Right atrium auricular region (tissue), 2 donors: ENCODE measurements around the gene AMN. TPM values are rescaled to one million over a fixed set of nuclear protein-coding genes. Genes with fewer than 3 reads are reported as not detected.

Source experiments
- DNase-seq: peaks from one replicate; pipeline ENCODE4 v3.0.0-alpha.2; 2019; ENCODE audit warnings: low spot score
- H3K27ac ChIP-seq, 2 donors: fragments of 200-600 bp; sonication (generic); 1 replicate in 1 of 2; 2 replicates in 1 of 2; pipeline ENCODE4 v1.5.1; 2016 to 2019
- H3K27me3 ChIP-seq, 2 donors: fragments of 200-600 bp; sonication (generic); one replicate each; pipeline versions ENCODE4 v1.5.1 to v1.6.0; 2017 to 2019
- H3K36me3 ChIP-seq: fragments of 200-600 bp; sonication (generic); one replicate; pipeline ENCODE4 v1.5.1; 2016
- H3K4me1 ChIP-seq, 2 donors: fragments of 200-600 bp; sonication (generic); one replicate each; pipeline versions ENCODE4 v1.5.1 to v1.6.0; 2017 to 2019
- H3K4me3 ChIP-seq, 2 donors: fragments of 200-600 bp; sonication (generic); 1 replicate in 1 of 2; 2 replicates in 1 of 2; pipeline ENCODE4 v1.5.1; 2017 to 2019; ENCODE audit warnings: mild to moderate bottlenecking in 1 of 2, moderate library complexity in 1 of 2
- H3K9me3 ChIP-seq, 2 donors: fragments of 200-600 bp; sonication (generic); one replicate each; pipeline ENCODE4 v1.5.1; 2019
- CTCF ChIP-seq, 2 donors: fragments of 200-600 bp; sonication (generic); IDR thresholded peaks; one replicate each; pipeline ENCODE4 v1.5.1; 2019; ENCODE audit warnings: antibody characterized with exemption in 2 of 2
- total RNA-seq, 2 donors: library from RNA; depleted of rRNA; stranded (reverse); fragments of >200 nt; gene quantifications; one replicate each; pipeline ENCODE4 v1.1.0, GENCODE V29; 2016

The AMN gene
- total RNA-seq, 2 donors from 2014 or later: 0.71 TPM; not detected in 1

DNA sequence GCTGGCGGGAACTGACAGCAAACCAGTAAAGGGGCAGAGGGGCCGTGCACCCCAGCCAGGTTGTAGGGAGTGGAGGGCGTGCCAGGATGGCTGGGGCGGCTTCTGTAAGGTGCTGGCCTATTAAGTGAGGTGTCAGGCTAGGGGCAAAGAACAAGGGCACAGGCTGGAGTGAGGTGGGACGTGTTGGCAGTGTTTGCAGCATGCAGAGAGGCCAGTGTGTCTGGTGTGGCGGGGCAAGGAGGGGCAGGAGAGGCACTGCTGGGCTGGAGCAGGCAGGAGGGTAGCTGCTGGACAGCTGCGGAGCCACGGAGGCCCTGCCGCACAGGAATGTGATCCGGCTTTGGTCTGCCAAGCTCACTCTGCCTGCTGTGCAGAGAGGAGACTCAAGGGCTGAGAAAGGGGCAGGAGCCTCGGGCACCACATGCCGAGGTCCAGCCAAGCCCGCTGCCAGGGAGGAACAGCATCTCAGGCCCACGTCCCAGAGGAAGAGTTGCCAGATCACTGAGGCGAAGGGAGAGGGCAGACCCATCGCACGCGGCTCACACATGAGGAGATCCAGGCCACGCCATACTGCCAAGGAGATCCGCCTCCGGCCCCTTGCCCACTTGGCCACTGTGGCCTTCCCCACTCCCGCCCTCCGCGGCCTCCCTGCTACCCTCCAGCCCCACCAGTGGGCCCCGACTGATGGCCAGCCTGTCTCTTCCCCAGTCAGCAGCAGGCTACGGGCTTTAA lies 46.8 kb downstream of the AMN start:
- Histone ChIP-seq H3K27ac (no peak overlapping the region), H3K9me3 (no peaks in the 10 kb centered on the region), H3K4me3 (no peak overlapping the region), H3K36me3 (peaks cover 94% of the 10 kb centered on the region), H3K4me1 (no peaks in the 10 kb centered on the region), H3K27me3 (no peaks in the 10 kb centered on the region)
- no peak for TF ChIP-seq CTCF (IDR thresholded peaks at IDR 0.05)
- DNase-seq: no peak

DNA sequence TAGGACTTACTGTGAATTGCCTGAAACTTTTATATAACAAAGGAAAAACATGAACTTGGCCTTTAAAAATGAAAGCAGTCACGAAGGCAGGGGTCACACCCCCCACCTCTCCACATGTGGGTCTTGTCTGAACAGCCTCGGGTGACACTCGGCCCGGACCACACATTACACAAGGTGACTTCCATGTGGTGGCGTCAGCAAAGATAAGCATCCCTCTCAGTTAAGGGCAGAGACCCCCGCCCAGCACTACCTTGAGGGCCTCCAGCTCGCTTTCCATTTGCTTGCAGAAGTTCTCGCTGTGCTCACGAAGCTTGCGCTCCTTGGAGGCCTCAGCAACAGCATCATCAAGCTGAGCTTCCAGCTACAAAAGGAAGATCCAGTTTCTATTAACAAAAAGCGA lies 47.4 kb downstream of the AMN start:
- H3K27me3 ChIP-seq: no peaks in the 10 kb centered on the region
- H3K27ac ChIP-seq: no peak overlapping the region

DNA sequence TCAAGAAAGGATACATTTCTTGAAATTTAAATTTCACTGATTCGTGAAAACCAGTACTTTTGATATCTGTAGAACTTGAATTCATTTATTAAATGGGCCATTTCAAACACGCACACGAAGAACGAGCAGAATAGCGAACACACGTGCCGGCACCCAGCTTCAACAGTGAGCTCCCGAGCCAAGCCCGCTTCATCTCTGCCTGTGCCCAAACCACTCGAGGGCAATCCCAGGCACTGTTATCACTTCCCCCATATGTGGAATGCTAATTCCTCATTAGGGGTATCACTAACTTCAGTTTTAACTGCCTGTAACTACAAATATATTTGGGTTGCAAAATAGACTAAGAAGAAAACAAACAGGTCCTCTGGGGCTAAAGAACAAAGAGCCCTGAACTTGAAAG lies 48.0 kb downstream of the AMN start:
- H3K4me1 ChIP-seq: no peaks in the 10 kb centered on the region
- no peak for DNase-seq
- TF ChIP-seq CTCF (IDR thresholded peaks at IDR 0.05): no peak
- no peaks in the 10 kb centered on the region for H3K27me3 ChIP-seq
- H3K4me3 ChIP-seq: no peak overlapping the region
- H3K27ac ChIP-seq: no peak overlapping the region
- no peaks in the 10 kb centered on the region for H3K9me3 ChIP-seq
- H3K36me3 ChIP-seq: peaks cover 97% of the 10 kb centered on the region

More for the DNA sequence above, 47.4 kb downstream of the AMN start:
- Histone ChIP-seq H3K36me3 (peaks cover 97% of the 10 kb centered on the region), H3K4me3 (no peak overlapping the region), H3K9me3 (no peaks in the 10 kb centered on the region), H3K4me1 (no peaks in the 10 kb centered on the region)
- TF ChIP-seq CTCF (IDR thresholded peaks at IDR 0.05): no peak
- no peak for DNase-seq

DNA sequence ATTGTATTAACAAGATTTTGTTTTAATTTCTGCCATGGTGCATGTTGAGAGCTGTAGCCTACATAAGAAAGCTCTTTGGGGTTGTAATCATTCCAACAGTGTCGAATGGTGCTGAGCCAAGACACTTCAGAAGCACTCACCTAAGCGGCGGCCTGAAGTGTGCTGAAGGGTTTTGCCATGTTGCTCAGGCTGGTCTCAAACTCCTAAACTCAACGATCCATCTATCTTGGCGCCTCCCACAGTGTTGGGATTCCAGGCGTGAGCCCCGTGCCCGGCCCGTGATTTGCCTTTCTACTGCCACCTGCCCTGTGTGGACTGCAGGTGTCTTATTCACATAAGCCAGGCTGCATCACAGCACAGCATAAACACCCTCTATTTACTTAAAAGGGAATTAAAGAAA lies 48.9 kb downstream of the AMN start:
- no peak for DNase-seq
- Histone ChIP-seq H3K4me3 (no peak overlapping the region), H3K4me1 (no peaks in the 10 kb centered on the region), H3K36me3 (peaks cover 97% of the 10 kb centered on the region), H3K27ac (no peak overlapping the region), H3K27me3 (no peaks in the 10 kb centered on the region), H3K9me3 (no peaks in the 10 kb centered on the region)
- no peak for TF ChIP-seq CTCF (IDR thresholded peaks at IDR 0.05)

DNA sequence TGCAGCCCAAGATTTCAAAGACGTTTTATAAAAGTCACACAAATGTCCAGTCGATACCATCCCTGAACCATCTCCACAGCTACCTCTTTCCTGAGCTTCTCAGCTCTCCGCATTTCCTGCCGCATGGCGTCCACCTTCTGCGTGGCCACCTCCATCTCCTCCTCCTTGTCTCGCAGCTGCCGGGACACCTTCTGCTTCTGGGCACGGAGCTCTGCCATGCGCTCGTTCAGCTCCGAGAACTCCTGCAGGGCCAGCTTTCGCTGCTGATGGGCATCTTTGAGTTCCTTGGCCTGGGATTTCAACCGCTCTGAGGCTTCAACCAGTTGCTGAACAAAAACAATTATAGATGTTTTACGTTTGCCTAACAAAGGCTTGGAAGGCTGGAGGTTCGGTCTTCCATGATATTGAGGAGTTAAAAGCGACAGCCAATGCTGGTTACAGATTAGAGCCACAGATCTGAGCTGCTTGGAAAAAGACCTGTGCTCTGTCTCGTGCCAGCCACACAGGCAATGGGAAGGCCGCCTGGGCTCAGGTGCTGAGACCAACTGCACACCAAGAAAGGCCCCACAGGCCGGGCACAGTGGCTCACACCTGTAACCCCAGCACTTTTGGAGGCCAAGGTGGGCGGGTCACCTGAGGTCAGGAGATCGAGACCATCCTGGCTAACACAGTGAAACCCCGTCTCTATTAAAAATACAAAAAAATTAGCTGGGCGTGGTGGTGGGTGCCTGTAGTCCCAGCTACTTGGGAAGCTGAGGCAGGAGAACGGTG lies 49.6 kb downstream of the AMN start:
- no peak for DNase-seq
- H3K36me3 ChIP-seq: peaks cover 96% of the 10 kb centered on the region
- TF ChIP-seq CTCF (IDR thresholded peaks at IDR 0.05): no peak
- no peaks in the 10 kb centered on the region for H3K27me3 ChIP-seq
- no peaks in the 10 kb centered on the region for H3K4me1 ChIP-seq
- H3K4me3 ChIP-seq: no peak overlapping the region
- no peaks in the 10 kb centered on the region for H3K9me3 ChIP-seq
- H3K27ac ChIP-seq: no peak overlapping the region
